LoVo (cell line): Measurements from ENCODE around the gene P2RX3.

ENCODE experiments used
- DNase-seq: peaks from one replicate; pipeline ENCODE4 v3.0.0-alpha.2; 2016; ENCODE audit warnings: low spot score

P2RX3 gene

GRCh38 chr11:57310091-57310490 lies 28.1 kb upstream of the P2RX3 start:
- DNase-seq: no peak

GRCh38 chr11:57310630-57311086 lies 27.5 kb upstream of the P2RX3 start:
- DNase-seq: no peak

GRCh38 chr11:57311109-57311936 lies 26.8 kb upstream of the P2RX3 start:
- DNase-seq: peak; percentile 86

GRCh38 chr11:57312511-57313021 lies 25.6 kb upstream of the P2RX3 start:
- no peak for DNase-seq

GRCh38 chr11:57313071-57313787 lies 24.9 kb upstream of the P2RX3 start:
- no peak for DNase-seq

- no peak for DNase-seq
Measured at GRCh38 chr11:57313788-57314135, 24.4 kb upstream of the P2RX3 start.

GRCh38 chr11:57314221-57314973 lies 23.8 kb upstream of the P2RX3 start:
- no peak for DNase-seq

- no peak for DNase-seq
Measured at GRCh38 chr11:57315491-57315890, 22.7 kb upstream of the P2RX3 start.

- DNase-seq: no peak
Measured at GRCh38 chr11:57316017-57316416, 22.1 kb upstream of the P2RX3 start.

- DNase-seq: no peak
Measured at GRCh38 chr11:57318178-57318577, 20.0 kb upstream of the P2RX3 start.

GRCh38 chr11:57320067-57320718 lies 18.0 kb upstream of the P2RX3 start:
- DNase-seq: no peak

GRCh38 chr11:57320719-57321387 lies 17.3 kb upstream of the P2RX3 start:
- no peak for DNase-seq

GRCh38 chr11:57321388-57322255 lies 16.5 kb upstream of the P2RX3 start:
- DNase-seq: no peak

GRCh38 chr11:57322256-57323166 lies 15.6 kb upstream of the P2RX3 start:
- DNase-seq: no peak

GRCh38 chr11:57323167-57323854 lies 14.8 kb upstream of the P2RX3 start:
- no peak for DNase-seq

- DNase-seq: no peak
Measured at GRCh38 chr11:57323855-57324153, 14.3 kb upstream of the P2RX3 start.

- DNase-seq: no peak
Measured at GRCh38 chr11:57324154-57324885, 13.8 kb upstream of the P2RX3 start.
